ENCODE data around the gene KRT26.

KRT26 gene

GRCh38 chr17:40803617-40804082 lies 31.6 kb upstream of the KRT26 start (continued):
- TF ChIP-seq ZNF26 (tag by site-specific recombination; IDR thresholded peaks at IDR 0.05): no peak
- no peak for TF ChIP-seq ZNF670 (tag by site-specific recombination; IDR thresholded peaks at IDR 0.05; ENCODE audit: low read depth)
- no peak for TF ChIP-seq ZNF837 (tag by site-specific recombination; IDR thresholded peaks at IDR 0.05)
- peak; percentile 70 for TF ChIP-seq SCRT2 (tag by site-specific recombination; IDR thresholded peaks at IDR 0.05)
- TF ChIP-seq, protein P1, sequence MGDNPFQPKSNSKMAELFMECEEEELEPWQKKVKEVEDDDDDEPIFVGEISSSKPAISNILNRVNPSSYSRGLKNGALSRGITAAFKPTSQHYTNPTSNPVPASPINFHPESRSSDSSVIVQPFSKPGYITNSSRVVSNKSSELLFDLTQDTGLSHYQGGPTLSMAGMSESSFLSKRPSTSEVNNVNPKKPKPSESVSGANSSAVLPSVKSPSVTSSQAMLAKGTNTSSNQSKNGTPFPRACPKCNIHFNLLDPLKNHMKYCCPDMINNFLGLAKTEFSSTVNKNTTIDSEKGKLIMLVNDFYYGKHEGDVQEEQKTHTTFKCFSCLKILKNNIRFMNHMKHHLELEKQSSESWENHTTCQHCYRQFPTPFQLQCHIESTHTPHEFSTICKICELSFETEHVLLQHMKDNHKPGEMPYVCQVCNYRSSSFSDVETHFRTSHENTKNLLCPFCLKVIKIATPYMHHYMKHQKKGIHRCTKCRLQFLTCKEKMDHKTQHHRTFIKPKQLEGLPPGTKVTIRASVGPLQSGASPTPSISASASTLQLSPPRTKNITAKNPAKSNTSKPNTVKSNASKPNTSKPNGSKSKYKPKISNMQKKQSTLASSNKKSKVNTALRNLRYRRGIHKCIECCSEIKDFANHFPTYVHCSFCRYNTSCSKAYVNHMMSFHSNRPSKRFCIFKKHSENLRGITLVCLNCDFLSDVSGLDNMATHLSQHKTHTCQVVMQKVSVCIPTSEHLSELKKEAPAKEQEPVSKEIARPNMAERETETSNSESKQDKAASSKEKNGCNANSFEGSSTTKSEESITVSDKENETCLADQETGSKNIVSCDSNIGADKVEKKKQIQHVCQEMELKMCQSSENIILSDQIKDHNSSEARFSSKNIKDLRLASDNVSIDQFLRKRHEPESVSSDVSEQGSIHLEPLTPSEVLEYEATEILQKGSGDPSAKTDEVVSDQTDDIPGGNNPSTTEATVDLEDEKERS (tag by site-specific recombination; IDR thresholded peaks at IDR 0.05): no peak
- 0 out of 2 replicates have a peak, but pooled peaks have one; percentile 32 for TF ChIP-seq ZNF600 (tag by site-specific recombination; IDR thresholded peaks at IDR 0.05)
- TF ChIP-seq MZF1 (tag by site-specific recombination; IDR thresholded peaks at IDR 0.05; ENCODE audit: borderline replicate concordance): no peak
- TF ChIP-seq ZNF660 (tag by site-specific recombination; IDR thresholded peaks at IDR 0.05): peak; percentile 72
- TF ChIP-seq ZNF394 (tag by site-specific recombination; IDR thresholded peaks at IDR 0.05; ENCODE audit: borderline replicate concordance): no peak
- 0 out of 2 replicates have a peak, but pooled peaks have one; percentile 26 for TF ChIP-seq SP7 (tag by site-specific recombination; IDR thresholded peaks at IDR 0.05)
- TF ChIP-seq ZNF404 (tag by site-specific recombination; IDR thresholded peaks at IDR 0.05): no peak
- 0 out of 2 replicates have a peak, but pooled peaks have one; percentile 37 for TF ChIP-seq ZNF2 (tag by site-specific recombination; IDR thresholded peaks at IDR 0.05)
- no peak for TF ChIP-seq SP2 (tag by site-specific recombination; IDR thresholded peaks at IDR 0.05)
- no peak for TF ChIP-seq ZSCAN16 (tag by site-specific recombination; IDR thresholded peaks at IDR 0.05)
- no peak for TF ChIP-seq WT1 (tag by site-specific recombination; IDR thresholded peaks at IDR 0.05)
- TF ChIP-seq KLF16 (tag by site-specific recombination; IDR thresholded peaks at IDR 0.05): no peak
- TF ChIP-seq KLF10 (tag by site-specific recombination; IDR thresholded peaks at IDR 0.05): no peak
- no peak for TF ChIP-seq ZNF362 (tag by site-specific recombination; IDR thresholded peaks at IDR 0.05)
- 0 out of 2 replicates have a peak, but pooled peaks have one; percentile 28 for TF ChIP-seq ZSCAN30 (tag by site-specific recombination; IDR thresholded peaks at IDR 0.05)
- TF ChIP-seq ZNF76 (tag by site-specific recombination; IDR thresholded peaks at IDR 0.05; ENCODE audit: borderline replicate concordance, low read depth): no peak
- TF ChIP-seq ZNF211 (tag by site-specific recombination; IDR thresholded peaks at IDR 0.05; ENCODE audit: low read depth): no peak
- no peak for TF ChIP-seq BCL11A (tag by site-specific recombination; IDR thresholded peaks at IDR 0.05; ENCODE audit: low read depth)
- TF ChIP-seq PBX3 (CRISPR knock-in tag; IDR thresholded peaks at IDR 0.05): no peak
- TF ChIP-seq ZNF366 (tag by site-specific recombination; conservative IDR thresholded peaks at IDR 0.05): no peak
- peak; percentile 71; the same call in 1 of the 2 replicates for TF ChIP-seq CTCF (tag by site-specific recombination; IDR thresholded peaks at IDR 0.05)
- no peak for TF ChIP-seq ZNF18 (tag by site-specific recombination; IDR thresholded peaks at IDR 0.05)
- TF ChIP-seq, protein P2, sequence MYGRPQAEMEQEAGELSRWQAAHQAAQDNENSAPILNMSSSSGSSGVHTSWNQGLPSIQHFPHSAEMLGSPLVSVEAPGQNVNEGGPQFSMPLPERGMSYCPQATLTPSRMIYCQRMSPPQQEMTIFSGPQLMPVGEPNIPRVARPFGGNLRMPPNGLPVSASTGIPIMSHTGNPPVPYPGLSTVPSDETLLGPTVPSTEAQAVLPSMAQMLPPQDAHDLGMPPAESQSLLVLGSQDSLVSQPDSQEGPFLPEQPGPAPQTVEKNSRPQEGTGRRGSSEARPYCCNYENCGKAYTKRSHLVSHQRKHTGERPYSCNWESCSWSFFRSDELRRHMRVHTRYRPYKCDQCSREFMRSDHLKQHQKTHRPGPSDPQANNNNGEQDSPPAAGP (tag by site-specific recombination; IDR thresholded peaks at IDR 0.05): no peak
- TF ChIP-seq HOXD13 (CRISPR knock-in tag; IDR thresholded peaks at IDR 0.05; ENCODE audit: borderline replicate concordance): no peak
- no peak for TF ChIP-seq YY2 (tag by site-specific recombination; IDR thresholded peaks at IDR 0.05)
- no peak for TF ChIP-seq ZBTB7A (tag by site-specific recombination; IDR thresholded peaks at IDR 0.05; ENCODE audit: low read depth)

Data from HEK293 (cell line).